Measurements from ENCODE around the gene KPNA1. TPM values are rescaled to one million over a fixed set of nuclear protein-coding genes. Genes with fewer than 3 reads are reported as not detected.

KPNA1 gene
- total RNA-seq, 4 donors from 2014 or later: 8.6 to 108 (median 30.2) TPM

- no peak for TF ChIP-seq POLR2A (IDR thresholded peaks at IDR 0.05)
- TF ChIP-seq, protein P1, sequence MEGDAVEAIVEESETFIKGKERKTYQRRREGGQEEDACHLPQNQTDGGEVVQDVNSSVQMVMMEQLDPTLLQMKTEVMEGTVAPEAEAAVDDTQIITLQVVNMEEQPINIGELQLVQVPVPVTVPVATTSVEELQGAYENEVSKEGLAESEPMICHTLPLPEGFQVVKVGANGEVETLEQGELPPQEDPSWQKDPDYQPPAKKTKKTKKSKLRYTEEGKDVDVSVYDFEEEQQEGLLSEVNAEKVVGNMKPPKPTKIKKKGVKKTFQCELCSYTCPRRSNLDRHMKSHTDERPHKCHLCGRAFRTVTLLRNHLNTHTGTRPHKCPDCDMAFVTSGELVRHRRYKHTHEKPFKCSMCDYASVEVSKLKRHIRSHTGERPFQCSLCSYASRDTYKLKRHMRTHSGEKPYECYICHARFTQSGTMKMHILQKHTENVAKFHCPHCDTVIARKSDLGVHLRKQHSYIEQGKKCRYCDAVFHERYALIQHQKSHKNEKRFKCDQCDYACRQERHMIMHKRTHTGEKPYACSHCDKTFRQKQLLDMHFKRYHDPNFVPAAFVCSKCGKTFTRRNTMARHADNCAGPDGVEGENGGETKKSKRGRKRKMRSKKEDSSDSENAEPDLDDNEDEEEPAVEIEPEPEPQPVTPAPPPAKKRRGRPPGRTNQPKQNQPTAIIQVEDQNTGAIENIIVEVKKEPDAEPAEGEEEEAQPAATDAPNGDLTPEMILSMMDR (IDR thresholded peaks at IDR 0.05): no peak
- TF ChIP-seq EP300 (IDR thresholded peaks at IDR 0.05; ENCODE audit: low read depth): no peak
- no peak for TF ChIP-seq POLR2AphosphoS5 (IDR thresholded peaks at IDR 0.05)
These were observed 21.4 kb downstream of the KPNA1 start for GRCh38 chr3:122493296-122493695.

DNA sequence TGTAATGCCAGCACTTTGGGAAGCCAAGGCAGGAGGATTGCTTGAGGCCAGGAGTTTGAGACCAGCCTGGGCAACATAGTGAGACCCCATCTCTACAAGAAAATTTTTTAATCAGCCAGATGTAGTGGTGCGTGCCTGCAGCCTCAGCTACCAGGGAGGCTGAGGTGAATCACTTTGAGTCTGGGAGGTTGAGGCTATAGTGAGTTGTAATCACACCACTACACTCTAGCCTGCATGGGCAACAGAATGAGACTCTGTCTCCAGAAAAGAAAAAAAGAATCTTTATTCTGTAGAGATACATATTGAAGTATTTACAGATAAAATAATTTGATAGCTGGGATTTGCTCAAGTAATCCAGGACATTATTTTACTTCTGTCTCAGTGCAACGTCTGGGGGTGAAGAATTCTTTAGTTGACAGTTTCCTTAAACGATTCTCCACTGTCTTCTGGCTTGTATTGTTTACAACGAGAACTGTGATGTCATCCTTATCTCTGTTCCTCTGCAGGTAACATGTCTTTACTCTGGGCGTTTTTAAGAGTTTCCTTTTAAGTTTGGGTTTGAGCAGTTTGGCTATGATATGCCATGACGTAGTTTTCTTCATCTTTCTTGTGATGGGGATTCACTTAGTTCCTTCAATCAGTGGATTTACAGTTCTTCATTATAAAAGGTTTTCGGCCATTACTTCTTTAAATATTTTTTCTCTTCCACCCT, 26.3 kb downstream of the KPNA1 start:
- no peak for DNase-seq
- peaks cover 0 to 3% (median under 1%) of the 10 kb centered on the region in 4 donors for H3K36me3 ChIP-seq
- 62 to 72% methylated on average over 6 to 7 of the region's 7 CpGs for whole genome bisulfite sequencing, 2 donors (ENCODE audit: low coverage in 1 of 2)
- no peaks in the 10 kb centered on the region for H3K27me3 ChIP-seq
- H3K4me1 ChIP-seq: peaks cover 0 to 1% (median 0%) of the 10 kb centered on the region in 4 donors
- TF ChIP-seq EP300 (IDR thresholded peaks at IDR 0.05; ENCODE audit: low read depth) (no peak), POLR2AphosphoS5 (IDR thresholded peaks at IDR 0.05) (no peak), POLR2A (IDR thresholded peaks at IDR 0.05) (no peak)
- TF ChIP-seq, protein P1 (IDR thresholded peaks at IDR 0.05): no peak
- no peaks in the 10 kb centered on the region for H3K9me3 ChIP-seq
- intact Hi-C loops (cut with DNase I; ENCODE audit: low total_unique reads) (no loop called here), in situ Hi-C loops (cut with MboI; ENCODE audit: low pct_ligation_motif_present in 1 of 4, low pct_unique_long_range_greater_than_20kb in 1 of 4, low sequenced_read_pairs in 3 of 4) (no loop called here)
- H3K4me3 ChIP-seq: no peak overlapping the region
- H3K27ac ChIP-seq: no peak overlapping the region

More at GRCh38 chr3:122493296-122493695, 21.4 kb downstream of the KPNA1 start:
- 83 to 91% methylated on average over 3 of the region's 3 CpGs for WGBS, 2 donors (ENCODE audit: low coverage in 1 of 2)
- H3K4me3 ChIP-seq: no peak overlapping the region
- peaks cover 0 to 22% (median 11%) of the 10 kb centered on the region in 4 donors for H3K36me3 ChIP-seq
- DNase-seq: no peak
- H3K27me3 ChIP-seq: no peaks in the 10 kb centered on the region
- no peaks in the 10 kb centered on the region for H3K9me3 ChIP-seq
- peaks cover 0 to 9% (median 0%) of the 10 kb centered on the region in 4 donors for H3K4me1 ChIP-seq
- intact Hi-C loops (cut with DNase I; ENCODE audit: low total_unique reads) (no loop called here), in situ Hi-C loops (cut with MboI; ENCODE audit: low pct_ligation_motif_present in 1 of 4, low pct_unique_long_range_greater_than_20kb in 1 of 4, low sequenced_read_pairs in 3 of 4) (no loop called here)
- H3K27ac ChIP-seq: no peak overlapping the region

GRCh38 chr3:122484985-122485384, 29.8 kb downstream of the KPNA1 start:
- Histone ChIP-seq H3K4me3 (no peak overlapping the region), H3K9me3 (no peaks in the 10 kb centered on the region), H3K27ac (no peak overlapping the region), H3K4me1 (peaks cover 0 to 12% (median 1%) of the 10 kb centered on the region in 4 donors), H3K36me3 (no peaks in the 10 kb centered on the region), H3K27me3 (no peaks in the 10 kb centered on the region)
- intact Hi-C loops (cut with DNase I; ENCODE audit: low total_unique reads) (no loop called here), in situ Hi-C loops (cut with MboI; ENCODE audit: low pct_ligation_motif_present in 1 of 4, low pct_unique_long_range_greater_than_20kb in 1 of 4, low sequenced_read_pairs in 3 of 4) (no loop called here)
- 91 to 94% methylated on average over 5 of the region's 5 CpGs for WGBS, 2 donors (ENCODE audit: low coverage in 1 of 2)
- no peak for DNase-seq
- TF ChIP-seq EP300 (IDR thresholded peaks at IDR 0.05; ENCODE audit: low read depth): no peak
- TF ChIP-seq, protein P1 (IDR thresholded peaks at IDR 0.05): no peak
- no peak for TF ChIP-seq POLR2A (IDR thresholded peaks at IDR 0.05)
- no peak for TF ChIP-seq POLR2AphosphoS5 (IDR thresholded peaks at IDR 0.05)

GRCh38 chr3:122481390-122481789, 33.3 kb downstream of the KPNA1 start:
- H3K9me3 ChIP-seq: no peaks in the 10 kb centered on the region
- H3K36me3 ChIP-seq: no peaks in the 10 kb centered on the region
- in situ Hi-C loops (cut with MboI; ENCODE audit: low pct_ligation_motif_present in 1 of 4, low pct_unique_long_range_greater_than_20kb in 1 of 4, low sequenced_read_pairs in 3 of 4) (no loop called here), intact Hi-C loops (cut with DNase I; ENCODE audit: low total_unique reads) (no loop called here)
- no peak for DNase-seq
- H3K27me3 ChIP-seq: no peaks in the 10 kb centered on the region
- no peak overlapping the region for H3K27ac ChIP-seq
- WGBS, 2 donors (ENCODE audit: low coverage in 1 of 2): 92 to 100% methylated on average over 1 to 3 of the region's 3 CpGs
- no peak overlapping the region for H3K4me3 ChIP-seq
- H3K4me1 ChIP-seq: peaks cover 0 to 12% (median 1%) of the 10 kb centered on the region in 4 donors
- TF ChIP-seq POLR2A (IDR thresholded peaks at IDR 0.05): no peak
- no peak for TF ChIP-seq POLR2AphosphoS5 (IDR thresholded peaks at IDR 0.05)

Data from transverse colon (tissue), 4 donors.